Hematopoietic multipotent progenitor cell treated with erythropoietin and hydrocortisone succinate and interleukin-3 and kit ligand, for 17 days (in vitro differentiated cells): ENCODE results near the gene SCTR.

Experiments used
- DNase-seq: peaks from one replicate; pipeline ENCODE4 v3.0.0-alpha.2; 2015; ENCODE audit warnings: low spot score

SCTR gene

DNA sequence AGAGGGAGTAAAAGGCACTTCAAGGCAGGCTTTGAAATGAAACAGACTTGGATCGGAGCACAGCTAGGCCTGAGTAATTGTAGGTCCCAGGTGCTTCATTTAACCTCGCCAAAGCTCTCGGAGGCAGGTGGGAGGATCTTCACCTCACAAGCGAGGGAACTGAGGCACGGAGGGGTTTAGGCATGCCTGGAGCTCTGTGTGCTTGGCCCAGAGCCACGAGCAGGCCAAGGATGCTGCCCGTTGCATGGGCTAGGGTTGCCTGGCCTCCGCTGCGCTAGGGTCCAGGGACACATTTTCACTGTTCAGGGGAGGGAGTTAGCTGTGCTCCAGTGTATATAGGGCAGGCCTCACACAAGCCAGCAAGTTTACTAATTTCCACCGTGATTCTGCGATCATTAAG is 81.4 kb downstream of the SCTR start:
- DNase-seq: no peak

GRCh38 chr2:119442226-119442619 is 82.1 kb downstream of the SCTR start:
- no peak for DNase-seq

GRCh38 chr2:119441376-119442225 is 82.7 kb downstream of the SCTR start:
- DNase-seq: no peak

DNA sequence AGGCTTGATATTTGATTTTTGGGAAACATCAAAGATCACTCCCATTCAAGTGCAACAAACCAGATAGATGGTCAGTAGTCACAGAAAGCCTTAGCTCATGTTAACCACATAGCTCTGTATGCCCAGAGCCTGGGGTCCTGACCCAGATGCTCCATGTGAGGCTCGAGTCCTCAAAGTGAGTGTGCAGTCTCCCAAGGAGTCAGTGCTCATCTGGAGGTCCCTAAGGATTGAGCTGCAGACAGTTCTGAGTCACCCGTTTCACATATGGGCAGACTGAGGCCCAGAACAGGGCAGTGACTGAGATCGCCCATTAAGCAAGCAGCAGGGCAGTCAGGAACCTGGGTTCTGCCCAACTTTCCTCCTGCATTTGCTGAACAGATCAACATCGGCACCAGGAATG is 83.4 kb downstream of the SCTR start:
- DNase-seq: no peak

GRCh38 chr2:119440501-119440870 is 83.8 kb downstream of the SCTR start:
- no peak for DNase-seq

- no peak for DNase-seq
Observed at GRCh38 chr2:119439574-119440500, 84.4 kb downstream of the SCTR start.

DNA sequence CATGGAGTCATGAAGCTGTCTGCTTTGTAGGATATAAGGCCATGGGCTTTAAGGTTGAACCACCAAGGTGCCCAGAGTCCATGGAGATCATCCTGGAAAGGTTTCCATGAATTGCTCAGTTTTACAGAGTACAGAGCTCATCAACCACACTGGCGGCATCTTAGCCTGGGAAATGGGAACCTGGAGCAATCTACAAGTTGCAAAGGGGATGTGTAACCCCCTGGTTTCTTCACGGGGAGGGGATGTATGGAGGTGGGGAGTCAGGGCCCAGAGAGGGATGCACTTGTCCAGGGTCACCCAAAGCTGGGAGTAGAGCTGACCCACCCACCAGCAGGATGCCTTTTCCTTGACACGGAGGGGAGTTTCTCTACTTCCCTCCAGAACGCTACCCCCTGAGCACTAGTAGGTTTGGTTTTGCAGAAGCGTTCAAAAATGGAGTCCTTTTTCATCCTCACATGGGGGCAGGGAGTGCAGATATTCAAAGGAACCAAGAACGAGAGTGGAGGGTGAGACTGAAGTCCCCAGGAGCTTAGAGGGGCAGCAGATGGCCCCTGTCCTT is 85.5 kb downstream of the SCTR start:
- DNase-seq: no peak

- no peak for DNase-seq
Observed at GRCh38 chr2:119438128-119438656, 86.1 kb downstream of the SCTR start.

DNA sequence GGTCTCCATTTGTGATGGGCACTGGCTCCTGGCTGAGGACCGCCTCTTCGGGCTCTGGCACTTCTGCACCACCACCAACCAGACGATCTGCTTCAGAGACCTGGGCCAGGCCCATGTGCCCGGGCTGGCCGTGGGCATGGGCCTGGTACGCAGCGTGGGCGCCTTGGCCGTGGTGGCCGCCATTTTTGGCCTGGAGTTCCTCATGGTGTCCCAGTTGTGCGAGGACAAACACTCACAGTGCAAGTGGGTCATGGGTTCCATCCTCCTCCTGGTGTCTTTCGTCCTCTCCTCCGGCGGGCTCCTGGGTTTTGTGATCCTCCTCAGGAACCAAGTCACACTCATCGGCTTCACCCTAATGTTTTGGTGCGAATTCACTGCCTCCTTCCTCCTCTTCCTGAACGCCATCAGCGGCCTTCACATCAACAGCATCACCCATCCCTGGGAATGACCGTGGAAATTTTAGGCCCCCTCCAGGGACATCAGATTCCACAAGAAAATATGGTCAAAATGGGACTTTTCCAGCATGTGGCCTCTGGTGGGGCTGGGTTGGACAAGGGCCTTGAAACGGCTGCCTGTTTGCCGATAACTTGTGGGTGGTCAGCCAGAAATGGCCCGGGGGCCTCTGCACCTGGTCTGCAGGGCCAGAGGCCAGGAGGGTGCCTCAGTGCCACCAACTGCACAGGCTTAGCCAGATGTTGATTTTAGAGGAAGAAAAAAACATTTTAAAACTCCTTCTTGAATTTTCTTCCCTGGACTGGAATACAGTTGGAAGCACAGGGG is 87.1 kb downstream of the SCTR start:
- DNase-seq: no peak

- DNase-seq: no peak
Observed at GRCh38 chr2:119435953-119436297, 88.4 kb downstream of the SCTR start.

GRCh38 chr2:119435081-119435952 is 89.0 kb downstream of the SCTR start:
- no peak for DNase-seq

- DNase-seq: no peak
Observed at GRCh38 chr2:119434664-119435063, 89.6 kb downstream of the SCTR start.

DNA sequence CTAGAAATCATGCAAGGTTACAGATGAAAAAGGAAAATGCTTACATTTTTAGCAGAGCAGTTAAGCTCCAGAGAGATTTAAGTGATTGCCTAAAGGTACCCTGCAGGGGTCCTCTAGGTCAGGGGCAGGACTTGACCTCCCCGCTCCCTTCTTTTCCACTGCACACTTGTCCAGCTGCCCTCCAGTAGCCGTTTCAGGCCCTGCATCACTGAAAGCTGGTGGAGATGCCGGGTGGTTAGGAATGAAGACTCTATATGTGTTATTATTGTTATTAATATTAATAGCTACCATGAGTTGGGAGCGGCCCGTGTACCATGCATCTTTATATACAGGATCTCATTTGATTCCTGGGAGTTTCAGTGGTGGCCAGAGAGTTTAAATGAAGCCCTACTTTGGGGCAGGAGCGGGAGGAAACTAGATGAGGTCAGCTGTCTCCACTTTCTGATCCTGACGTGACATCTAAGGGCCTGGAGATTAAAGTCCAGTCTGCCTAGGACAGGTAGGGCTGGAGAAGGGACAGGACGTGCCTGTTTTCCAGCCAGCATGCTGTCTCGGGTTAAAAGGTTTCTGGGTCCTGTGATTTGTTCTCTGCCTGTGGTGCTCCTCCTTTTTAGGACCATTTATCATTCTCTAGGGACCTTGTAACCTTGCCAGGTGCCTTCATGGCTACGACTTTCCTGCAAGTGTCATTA is 90.5 kb downstream of the SCTR start:
- no peak for DNase-seq

DNA sequence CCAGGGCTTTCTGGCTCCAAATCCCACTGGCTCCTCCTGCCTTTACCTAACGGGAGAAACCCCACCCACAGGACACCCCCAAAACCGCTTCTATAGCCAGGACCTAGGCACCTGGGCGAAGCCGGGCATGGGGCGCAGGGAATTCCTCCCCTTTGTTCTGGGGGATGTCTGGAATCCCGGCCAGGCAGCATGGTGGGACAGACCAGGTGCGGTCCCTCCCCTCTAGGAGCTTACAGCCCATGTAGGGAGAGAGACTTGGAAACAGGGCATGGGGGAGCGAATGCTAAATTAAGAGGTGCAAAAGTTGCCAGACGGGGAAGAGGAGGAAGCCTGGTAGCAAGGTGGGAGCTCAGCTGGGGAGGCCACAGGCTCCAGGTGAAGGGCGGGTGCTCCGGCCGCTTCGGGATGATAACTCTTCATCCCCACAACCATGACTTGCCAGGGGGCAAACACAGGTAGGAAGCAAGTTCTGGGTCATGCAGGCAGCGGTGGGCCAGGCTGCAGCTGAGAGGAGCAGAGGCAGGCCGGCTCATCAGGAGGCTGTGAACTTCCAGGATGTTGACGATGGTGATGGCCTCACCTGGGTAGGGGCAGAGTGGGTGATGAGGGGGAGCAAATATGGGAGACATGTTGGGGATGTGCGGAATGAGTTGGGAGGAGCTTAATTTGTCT is 91.3 kb downstream of the SCTR start:
- DNase-seq: no peak

GRCh38 chr2:119431976-119432850 is 92.1 kb downstream of the SCTR start:
- DNase-seq: no peak

DNA sequence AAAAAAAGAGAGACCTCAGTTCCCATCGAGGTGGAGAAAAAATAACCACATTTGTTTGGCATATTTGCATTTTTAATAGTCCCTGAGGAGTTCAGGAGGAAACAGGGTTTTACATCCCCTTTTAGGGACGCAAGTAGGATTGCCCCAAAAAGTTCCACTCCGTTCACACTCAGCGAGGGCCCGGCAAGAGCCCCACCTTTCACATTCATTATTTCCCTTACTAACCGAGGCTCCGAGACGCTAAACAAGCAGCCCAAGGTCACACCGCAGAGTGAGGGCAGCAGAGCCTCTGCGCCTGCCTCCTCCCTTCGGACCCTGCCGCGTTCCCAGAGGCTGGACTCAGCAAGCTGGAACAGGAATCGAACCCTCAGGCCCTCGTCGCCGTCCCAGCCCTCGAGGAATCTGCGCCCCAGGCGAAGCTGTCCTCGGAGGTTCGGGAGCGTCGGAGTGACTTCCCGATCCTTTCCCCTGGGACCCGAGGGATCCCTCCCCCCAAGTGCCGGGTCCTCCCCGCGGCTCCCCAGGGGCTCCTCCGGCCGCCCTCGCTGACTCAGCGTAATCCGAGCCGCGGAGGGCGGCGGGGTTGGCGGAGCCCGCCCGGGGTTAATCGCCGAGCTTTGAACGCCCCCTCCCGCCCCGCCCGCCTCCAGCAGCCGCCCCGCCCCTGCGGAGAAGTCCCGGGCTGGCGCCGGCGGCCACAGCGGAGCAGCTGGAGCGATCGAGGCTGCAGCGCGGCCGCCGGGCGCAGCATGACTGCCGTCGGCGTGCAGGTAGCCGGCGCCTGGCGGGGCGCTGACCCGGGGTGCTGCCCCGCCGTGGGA is 92.9 kb downstream of the SCTR start, which contains the start of gene TMEM37:
TMEM37 (plus strand) TSS at position 700 of the 821 bp plus-strand sequence; CDS start at position 750, 50 bp downstream.
- no peak for DNase-seq

GRCh38 chr2:119430023-119430498 is 94.2 kb downstream of the SCTR start:
- DNase-seq: no peak
